HCT116 (cell line): ENCODE measurements around the gene DHCR7. TPM values are rescaled to one million over a fixed set of nuclear protein-coding genes. Genes with fewer than 3 reads are reported as not detected.

Experiments used
- ATAC-seq: fragments of 200-7000 bp; cut with Tn5 transposase; 2 replicates; pipeline ENCODE4 v1.9.1; 2020; ENCODE audit warnings: mild to moderate bottlenecking, moderate library complexity
- BruUV-seq: library from RNA; stranded (reverse); fragments of 400-500 nt; replicated peaks from 2 replicates; lab custom pipeline; 2021; lab: Mats Ljungman, UMichigan
- CTCF ChIA-PET: fragments of 300-600 bp; sonication (Branson Sonifier 250); formaldehyde crosslinking; loops from one replicate; lab custom pipeline; 2021; ENCODE audit warnings: antibody characterized with exemption; lab: Charles Lee
- POLR2A ChIA-PET: fragments of 300-600, 350-600 bp; sonication (Branson Sonifier 250); formaldehyde crosslinking; loops from one replicate; lab custom pipeline; 2021; ENCODE audit warnings: antibody characterized with exemption; lab: Charles Lee
- RAD21 ChIA-PET, 2 experiments: fragments of 300-600 bp; sonication (Branson Sonifier 250); formaldehyde crosslinking; loops; one replicate each; lab custom pipeline; 2023; ENCODE audit warnings: low total read pairs in 2 of 2; ENCODE audit not compliant: uncharacterized antibody in 2 of 2, unreplicated experiment in 2 of 2, low non-redundant PET in 1 of 2; lab: Charles Lee
- DNase-seq: peaks from one replicate; pipeline ENCODE4 v3.0.0-alpha.2; 2010; ENCODE audit warnings: low read depth, low spot score
- H2AFZ ChIP-seq: fragments of 200-600 bp; shearing (Covaris generic), sonication (generic); 2 replicates; pipeline ENCODE4 v1.6.1; 2017; ENCODE audit warnings: low read depth, mixed run types, mixed read lengths, antibody characterized with exemption, low read length; ENCODE audit not compliant: poor library complexity, severe bottlenecking
- H3K27ac ChIP-seq: 2 replicates; pipeline ENCODE4 v1.5.1; 2012; ENCODE audit warnings: low read depth, low read length
- H3K27me3 ChIP-seq: fragments of 200-600 bp; sonication (generic); 2 replicates; pipeline ENCODE4 v1.6.1; 2016; ENCODE audit warnings: mixed run types, low read length, mixed read lengths; ENCODE audit not compliant: insufficient read depth
- H3K36me3 ChIP-seq, 2 experiments: fragments of 200-500 bp in 1 of 2; fragments of 200-600 bp in 1 of 2; sonication (Bioruptor generic) in 1 of 2; sonication (generic) in 1 of 2; 2 replicates each; pipeline versions ENCODE4 v1.5.1 to v1.6.1; 2014 to 2016; ENCODE audit warnings: low read length in 2 of 2, inconsistent platforms in 1 of 2, mixed read lengths in 1 of 2, mixed run types in 1 of 2; ENCODE audit not compliant: insufficient read depth in 2 of 2, control insufficient read depth in 1 of 2
- H3K4me1 ChIP-seq, 2 experiments: fragments of 200-600 bp in 1 of 2; sonication (generic) in 1 of 2; 2 replicates each; pipeline versions ENCODE4 v1.5.1 to v1.6.1; 2012 to 2017; ENCODE audit warnings: low read length in 2 of 2, inconsistent platforms in 1 of 2, mild to moderate bottlenecking in 1 of 2, mixed read lengths in 1 of 2, mixed run types in 1 of 2, moderate library complexity in 1 of 2; ENCODE audit not compliant: insufficient read depth in 2 of 2, control insufficient read depth in 1 of 2
- H3K4me2 ChIP-seq: fragments of 200-600 bp; sonication (generic); 2 replicates; pipeline ENCODE4 v1.6.1; 2017; ENCODE audit warnings: mixed run types, low read length, mixed read lengths
- H3K4me3 ChIP-seq, 2 experiments: fragments of 200-600 bp in 1 of 2; sonication (generic) in 1 of 2; replicated peaks in 1 of 2; 2 replicates each; pipeline ENCODE4 v1.5.1; 2011 to 2016; ENCODE audit warnings: low read length in 2 of 2, control low read depth in 1 of 2, low read depth in 1 of 2, mild to moderate bottlenecking in 1 of 2, mixed read lengths in 1 of 2, mixed run types in 1 of 2
- H3K79me2 ChIP-seq: fragments of 200-600 bp; sonication (generic); 2 replicates; pipeline ENCODE4 v1.6.1; 2017; ENCODE audit warnings: mild to moderate bottlenecking, mixed run types, low read length, moderate library complexity, mixed read lengths; ENCODE audit not compliant: insufficient read depth
- H3K9ac ChIP-seq: fragments of 200-600 bp; sonication (generic); 2 replicates; pipeline ENCODE4 v1.6.1; 2016; ENCODE audit warnings: low read length, mixed read lengths
- H3K9me2 ChIP-seq: fragments of 200-600 bp; sonication (generic), shearing (Covaris generic); 2 replicates; pipeline ENCODE4 v1.6.1; 2017; ENCODE audit warnings: mixed run types, mild to moderate bottlenecking, moderate library complexity; ENCODE audit not compliant: insufficient read depth
- H3K9me3 ChIP-seq, 2 experiments: fragments of 200-500 bp in 1 of 2; fragments of 200-600 bp in 1 of 2; sonication (Bioruptor generic) in 1 of 2; sonication (generic) in 1 of 2; 2 replicates each; pipeline ENCODE4 v1.6.1; 2014 to 2017; ENCODE audit warnings: low read length in 2 of 2, mixed read lengths in 2 of 2, inconsistent platforms in 1 of 2, low read depth in 1 of 2, mild to moderate bottlenecking in 1 of 2, mixed run types in 1 of 2, moderate library complexity in 1 of 2; ENCODE audit not compliant: control insufficient read depth in 1 of 2, insufficient read depth in 1 of 2
- H4K20me1 ChIP-seq: fragments of 200-600 bp; sonication (generic), shearing (Covaris generic); 2 replicates; pipeline ENCODE4 v1.6.1; 2017; ENCODE audit warnings: mixed run types, mild to moderate bottlenecking, moderate library complexity; ENCODE audit not compliant: insufficient read depth
- CBX3 ChIP-seq: IDR thresholded peaks from 2 replicates; pipeline ENCODE4 v1.6.1; 2012; ENCODE audit warnings: low read depth
- CTCF ChIP-seq, 3 experiments: fragments of 200-600 bp in 1 of 3; sonication (generic) in 1 of 3; IDR thresholded peaks in 2 of 3; conservative IDR thresholded peaks in 1 of 3; 2 replicates each; pipeline ENCODE4 v1.5.1; 2012 to 2017; ENCODE audit warnings: low read depth in 2 of 3, low read length in 2 of 3, antibody characterized with exemption in 1 of 3, borderline replicate concordance in 1 of 3, control low read depth in 1 of 3, mild to moderate bottlenecking in 1 of 3, mixed read lengths in 1 of 3, mixed run types in 1 of 3, moderate library complexity in 1 of 3; ENCODE audit not compliant: insufficient read depth in 1 of 3
- EZH2 ChIP-seq: fragments of 200-600 bp; sonication (generic); IDR thresholded peaks from 2 replicates; pipeline ENCODE4 v1.6.1; 2017; ENCODE audit warnings: antibody characterized with exemption, mixed run types
- EZH2phosphoT487 ChIP-seq: fragments of 200-600 bp; IDR thresholded peaks from 2 replicates; pipeline ENCODE4 v1.6.1; 2018; ENCODE audit warnings: antibody characterized with exemption, borderline replicate concordance
- JUND ChIP-seq: IDR thresholded peaks from 2 replicates; pipeline ENCODE4 v1.6.1; 2012
- SRF ChIP-seq: IDR thresholded peaks from 2 replicates; pipeline ENCODE4 v1.6.1; 2012; ENCODE audit warnings: low read depth
- ZBTB33 ChIP-seq: IDR thresholded peaks from 2 replicates; pipeline ENCODE4 v1.6.1; 2011; ENCODE audit warnings: mild to moderate bottlenecking, low read length, moderate library complexity; ENCODE audit not compliant: insufficient replicate concordance; ENCODE audit errors: extremely low read depth
- ZFX ChIP-seq: fragments of 450-650 bp; IDR thresholded peaks from 2 replicates; pipeline ENCODE4 v1.6.1; 2017
- ZNF274 ChIP-seq: fragments of 200-500 bp; sonication (Bioruptor generic); IDR thresholded peaks from 2 replicates; pipeline ENCODE4 v1.6.1; 2014; ENCODE audit warnings: mild to moderate bottlenecking, low read depth, low read length, inconsistent platforms
- intact Hi-C: fragments of 100-400 bp; cut with micrococcal nuclease; formaldehyde crosslinking; loops from 2 replicates; pipeline ENCODE4 v1.10.0; 2022
- microRNA-seq: library from miRNA; unstranded; fragments of <30 nt; microRNA quantifications from one replicate; pipeline ENCODE4, GENCODE V29; 2016; ENCODE audit warnings: borderline number of aligned reads
- total RNA-seq: library from RNA; stranded (reverse); gene quantifications from one replicate; pipeline ENCODE4 v1.2.1, GENCODE V29; 2021; ENCODE audit not compliant: unreplicated experiment

DHCR7 gene
- total RNA-seq, 1 experiment from 2014 or later = 115 TPM

- H3K9me2 ChIP-seq = no peaks in the 10 kb centered on the region
- no peaks in the 10 kb centered on the region for H4K20me1 ChIP-seq
- no peak overlapping the region for H3K9ac ChIP-seq
- intact Hi-C loops = no loop called here
- no peaks in the 10 kb centered on the region for H3K4me1 ChIP-seq
- ATAC-seq (no peak), DNase-seq (no peak)
- H3K79me2 ChIP-seq = no peaks in the 10 kb centered on the region
- peaks cover 62% of the 10 kb centered on the region for H3K27me3 ChIP-seq
- ChIA-PET POLR2A (no interaction called here), RAD21 (no interaction called here), CTCF (no interaction called here)
- H3K4me3 ChIP-seq = no peak overlapping the region
- no TSS peak for BruUV-seq
- no peaks in the 10 kb centered on the region for H3K36me3 ChIP-seq
- H2AFZ ChIP-seq = no peak overlapping the region
- H3K9me3 ChIP-seq = peaks cover 0 to 3% of the 10 kb centered on the region in 2 experiments; a peak in 1 of 4 replicates
- no peak for TF ChIP-seq CBX3
- no peak for TF ChIP-seq EZH2phosphoT487
- no peak for TF ChIP-seq ZBTB33
- no peak for TF ChIP-seq ZNF274
- no peak for TF ChIP-seq SRF
- TF ChIP-seq ZFX = no peak
- no peak for TF ChIP-seq EZH2
- no peak for TF ChIP-seq CTCF (IDR thresholded peaks at IDR 0.05 in 2 of 3, conservative IDR thresholded peaks at IDR 0.05 in 1 of 3; ENCODE audit: borderline replicate concordance in 1 of 3, insufficient read depth in 1 of 3, low read depth in 2 of 3, low read length in 2 of 3)
- TF ChIP-seq JUND = no peak
- H3K4me2 ChIP-seq = no peak overlapping the region
- no peak overlapping the region for H3K27ac ChIP-seq
These were observed 63.6 kb downstream of the DHCR7 start for GRCh38 chr11:71384561-71384960.

Small RNA genes within 50 kb of the gene (microRNA-seq; reads per million reads assigned to microRNA genes)
- not detected for gene MIR6754

Other genes starting within 250 kb of the DHCR7 start
- gene SHANK2, start 195.8 kb downstream of the DHCR7 start, total RNA-seq = 16.9 TPM
- 58.2 TPM for gene NADSYN1, start 4.8 kb upstream of the DHCR7 start, total RNA-seq
- not detected for gene KRTAP5-7, start 78.9 kb upstream of the DHCR7 start, total RNA-seq
- not detected for gene KRTAP5-8, start 89.6 kb upstream of the DHCR7 start, total RNA-seq
- 0.27 TPM for gene KRTAP5-9, start 100.0 kb upstream of the DHCR7 start, total RNA-seq
- gene KRTAP5-10, start 117.2 kb upstream of the DHCR7 start, total RNA-seq = 0.20 TPM
- not detected for gene KRTAP5-11, start 134.5 kb upstream of the DHCR7 start, total RNA-seq